ENCODE measurements around the gene LRRIQ1.

LRRIQ1 gene

DNA sequence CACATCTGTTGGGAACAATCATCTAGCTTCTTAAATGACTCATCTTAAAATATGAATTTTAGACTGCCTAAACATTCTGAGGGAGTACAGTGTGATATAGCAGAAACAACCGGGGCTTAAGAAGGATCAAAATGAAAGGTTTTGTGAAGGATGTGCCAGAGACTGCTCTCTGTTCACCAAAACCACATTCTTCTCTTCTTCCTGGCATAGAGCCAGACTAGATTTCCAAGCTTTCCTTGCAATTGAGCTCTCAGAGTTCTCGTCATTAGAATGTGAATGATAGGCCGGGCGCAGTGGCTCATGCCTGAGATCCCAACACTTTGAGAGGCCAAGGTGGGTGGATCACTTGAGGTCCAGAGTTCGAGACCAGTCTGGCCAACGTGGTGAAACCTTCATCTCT is 94.5 kb downstream of the LRRIQ1 start:
- Histone ChIP-seq H2AFZ (ENCODE audit: low read depth, low read length, severe bottlenecking) (no peak overlapping the region), H3K36me3 (ENCODE audit: low read length) (no peaks in the 10 kb centered on the region), H3K27ac (ENCODE audit: low read depth, low read length) (no peak overlapping the region), H3K9me2 (replicated peaks; ENCODE audit: insufficient read depth, low read length) (no peaks in the 10 kb centered on the region), H3K27me3 (ENCODE audit: low read length) (no peaks in the 10 kb centered on the region), H3K4me3 (ENCODE audit: insufficient read depth, low read length, poor library complexity, severe bottlenecking) (no peak overlapping the region), H3K79me2 (ENCODE audit: insufficient read depth, low read length) (no peaks in the 10 kb centered on the region), H3K9me3 (ENCODE audit: insufficient read depth, low read length) (no peaks in the 10 kb centered on the region), H4K20me1 (ENCODE audit: low read depth, low read length) (no peaks in the 10 kb centered on the region), H3K9ac (ENCODE audit: low read length) (no peak overlapping the region), H3K4me2 (ENCODE audit: low read depth, low read length, poor library complexity, severe bottlenecking) (no peak overlapping the region), H3F3A (ENCODE audit: insufficient read depth) (no peaks in the 10 kb centered on the region)
- TF ChIP-seq, protein P1, sequence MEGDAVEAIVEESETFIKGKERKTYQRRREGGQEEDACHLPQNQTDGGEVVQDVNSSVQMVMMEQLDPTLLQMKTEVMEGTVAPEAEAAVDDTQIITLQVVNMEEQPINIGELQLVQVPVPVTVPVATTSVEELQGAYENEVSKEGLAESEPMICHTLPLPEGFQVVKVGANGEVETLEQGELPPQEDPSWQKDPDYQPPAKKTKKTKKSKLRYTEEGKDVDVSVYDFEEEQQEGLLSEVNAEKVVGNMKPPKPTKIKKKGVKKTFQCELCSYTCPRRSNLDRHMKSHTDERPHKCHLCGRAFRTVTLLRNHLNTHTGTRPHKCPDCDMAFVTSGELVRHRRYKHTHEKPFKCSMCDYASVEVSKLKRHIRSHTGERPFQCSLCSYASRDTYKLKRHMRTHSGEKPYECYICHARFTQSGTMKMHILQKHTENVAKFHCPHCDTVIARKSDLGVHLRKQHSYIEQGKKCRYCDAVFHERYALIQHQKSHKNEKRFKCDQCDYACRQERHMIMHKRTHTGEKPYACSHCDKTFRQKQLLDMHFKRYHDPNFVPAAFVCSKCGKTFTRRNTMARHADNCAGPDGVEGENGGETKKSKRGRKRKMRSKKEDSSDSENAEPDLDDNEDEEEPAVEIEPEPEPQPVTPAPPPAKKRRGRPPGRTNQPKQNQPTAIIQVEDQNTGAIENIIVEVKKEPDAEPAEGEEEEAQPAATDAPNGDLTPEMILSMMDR (IDR thresholded peaks at IDR 0.05; ENCODE audit: insufficient read depth, low read length, poor library complexity, severe bottlenecking): no peak
- no peak for TF ChIP-seq EZH2phosphoT487 (conservative IDR thresholded peaks at IDR 0.05; ENCODE audit: low read length)

DNA sequence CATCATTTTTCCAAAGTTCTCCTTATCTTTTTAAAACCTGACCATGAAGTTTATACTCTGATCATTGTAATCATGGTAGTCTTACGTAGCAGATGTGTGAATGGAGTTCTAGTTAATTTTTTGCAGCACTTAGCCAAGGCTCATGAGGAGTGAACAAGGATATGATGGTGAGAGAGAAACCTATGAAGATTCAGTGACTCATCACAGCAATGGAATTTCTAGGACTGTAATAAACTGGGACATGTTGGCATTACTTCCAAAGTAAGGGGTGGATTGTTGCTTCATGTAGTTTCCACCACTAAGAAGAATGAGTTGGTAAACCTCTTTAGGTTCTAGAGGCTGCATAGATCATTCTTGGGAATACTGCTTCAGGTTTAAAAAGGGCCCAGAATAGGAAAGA is 102.7 kb downstream of the LRRIQ1 start:
- H3K27me3 ChIP-seq (ENCODE audit: low read length): no peaks in the 10 kb centered on the region

DNA sequence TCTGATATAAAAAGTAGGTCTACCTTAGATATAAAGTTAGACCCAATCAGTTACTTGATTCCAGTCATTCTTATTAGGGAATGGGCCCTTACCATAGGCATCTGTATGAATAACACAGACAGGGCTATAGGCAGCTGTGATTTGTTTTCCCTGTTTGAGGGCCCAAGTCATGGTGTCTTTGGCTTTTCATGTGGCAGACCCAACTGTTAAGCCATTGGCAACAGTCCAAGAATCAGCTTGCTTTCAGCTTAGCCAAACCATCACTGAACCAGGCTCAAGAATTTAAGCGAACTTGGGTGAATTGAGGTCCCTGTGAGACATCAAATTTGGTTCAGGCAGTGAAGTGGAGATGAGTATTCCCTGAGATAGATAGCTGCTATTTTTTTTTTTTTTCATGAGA is 111.2 kb downstream of the LRRIQ1 start:
- Histone ChIP-seq H4K20me1 (ENCODE audit: low read depth, low read length) (no peaks in the 10 kb centered on the region), H3K4me2 (ENCODE audit: low read depth, low read length, poor library complexity, severe bottlenecking) (no peak overlapping the region), H3K9me2 (replicated peaks; ENCODE audit: insufficient read depth, low read length) (no peaks in the 10 kb centered on the region), H3K9me3 (ENCODE audit: insufficient read depth, low read length) (no peaks in the 10 kb centered on the region), H3K9ac (ENCODE audit: low read length) (no peak overlapping the region), H2AFZ (ENCODE audit: low read depth, low read length, severe bottlenecking) (no peak overlapping the region), H3F3A (ENCODE audit: insufficient read depth) (no peaks in the 10 kb centered on the region), H3K79me2 (ENCODE audit: insufficient read depth, low read length) (no peaks in the 10 kb centered on the region), H3K4me3 (ENCODE audit: insufficient read depth, low read length, poor library complexity, severe bottlenecking) (no peak overlapping the region), H3K27ac (ENCODE audit: low read depth, low read length) (no peak overlapping the region), H3K27me3 (ENCODE audit: low read length) (no peaks in the 10 kb centered on the region), H3K36me3 (ENCODE audit: low read length) (no peaks in the 10 kb centered on the region)
- no peak for TF ChIP-seq EZH2phosphoT487 (conservative IDR thresholded peaks at IDR 0.05; ENCODE audit: low read length)
- TF ChIP-seq, protein P1 (IDR thresholded peaks at IDR 0.05; ENCODE audit: insufficient read depth, low read length, poor library complexity, severe bottlenecking): no peak

More for the DNA sequence above, 102.7 kb downstream of the LRRIQ1 start:
- no peak overlapping the region for H2AFZ ChIP-seq (ENCODE audit: low read depth, low read length, severe bottlenecking)
- no peak overlapping the region for H3K9ac ChIP-seq (ENCODE audit: low read length)
- no peak overlapping the region for H3K27ac ChIP-seq (ENCODE audit: low read depth, low read length)
- H3K4me2 ChIP-seq (ENCODE audit: low read depth, low read length, poor library complexity, severe bottlenecking): no peak overlapping the region
- H3K79me2 ChIP-seq (ENCODE audit: insufficient read depth, low read length): no peaks in the 10 kb centered on the region
- H3K9me2 ChIP-seq (replicated peaks; ENCODE audit: insufficient read depth, low read length): no peaks in the 10 kb centered on the region
- no peaks in the 10 kb centered on the region for H3K36me3 ChIP-seq (ENCODE audit: low read length)
- TF ChIP-seq, protein P1 (IDR thresholded peaks at IDR 0.05; ENCODE audit: insufficient read depth, low read length, poor library complexity, severe bottlenecking): no peak
- TF ChIP-seq EZH2phosphoT487 (conservative IDR thresholded peaks at IDR 0.05; ENCODE audit: low read length): no peak
- H3F3A ChIP-seq (ENCODE audit: insufficient read depth): no peaks in the 10 kb centered on the region
- no peaks in the 10 kb centered on the region for H4K20me1 ChIP-seq (ENCODE audit: low read depth, low read length)
- no peaks in the 10 kb centered on the region for H3K9me3 ChIP-seq (ENCODE audit: insufficient read depth, low read length)
- no peak overlapping the region for H3K4me3 ChIP-seq (ENCODE audit: insufficient read depth, low read length, poor library complexity, severe bottlenecking)

Measured in SU-DHL-6 (cell line).